GF-D8 (cell line): ENCODE measurements around the gene EHMT1.
A peak's percentile ranks its signal among the peaks of the same experiment; 100 is the strongest.

ENCODE experiments used
- DNase-seq: peaks from one replicate; lab custom pipeline; 2025; lab: John Stamatoyannopoulos, UW

EHMT1 gene

DNA sequence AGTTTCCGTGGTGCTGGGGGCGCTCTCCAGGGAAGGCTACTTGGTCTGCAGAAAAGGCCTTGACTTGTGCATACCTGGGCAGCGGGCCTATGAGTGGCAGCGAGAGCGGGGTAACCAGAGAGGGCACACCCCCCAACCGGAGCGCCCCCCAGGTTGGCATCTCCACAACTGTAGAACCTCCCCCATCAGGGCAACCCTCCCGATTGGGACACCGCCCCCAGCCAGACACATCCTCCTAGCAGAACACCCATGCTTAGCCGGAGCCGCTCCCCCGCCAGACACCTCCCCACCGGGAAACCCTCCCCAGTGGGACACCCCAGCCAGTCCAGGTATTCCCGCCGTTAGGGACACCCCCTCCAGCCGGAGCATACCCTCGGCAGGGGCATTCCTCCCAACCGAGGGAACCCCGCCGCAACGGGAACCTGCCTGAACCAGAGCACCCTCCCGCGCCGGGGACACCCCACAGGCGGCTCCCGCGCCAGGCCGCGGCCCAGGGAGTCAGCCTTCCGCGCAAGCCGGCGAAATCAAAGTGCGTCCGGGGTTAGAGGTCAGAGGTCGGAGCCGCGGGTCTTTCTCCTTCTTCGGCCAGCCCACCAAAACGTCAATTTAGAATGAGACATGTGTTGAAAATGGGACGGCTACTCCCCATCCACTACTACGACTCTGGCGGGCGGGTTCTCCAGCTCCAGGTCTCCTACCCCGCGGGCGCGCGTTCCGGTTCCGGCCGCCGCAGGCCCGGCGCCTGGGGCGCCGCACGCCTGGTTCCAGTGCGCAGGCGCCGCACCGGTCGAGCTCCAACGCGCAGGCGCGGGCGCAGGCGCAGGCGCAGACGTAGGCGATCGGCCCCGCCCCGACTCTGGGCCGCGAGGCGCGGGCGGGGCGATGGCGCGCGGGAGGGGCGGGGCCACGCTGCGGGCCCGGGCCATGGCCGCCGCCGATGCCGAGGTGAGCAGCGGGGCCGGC lies at the start of gene EHMT1:
Gene EHMT1 (plus strand): TSS at position 901 of the 963 bp plus-strand sequence. CDS start 24 bp downstream, at position 925.
- peak; percentile 57 for DNase-seq

DNA sequence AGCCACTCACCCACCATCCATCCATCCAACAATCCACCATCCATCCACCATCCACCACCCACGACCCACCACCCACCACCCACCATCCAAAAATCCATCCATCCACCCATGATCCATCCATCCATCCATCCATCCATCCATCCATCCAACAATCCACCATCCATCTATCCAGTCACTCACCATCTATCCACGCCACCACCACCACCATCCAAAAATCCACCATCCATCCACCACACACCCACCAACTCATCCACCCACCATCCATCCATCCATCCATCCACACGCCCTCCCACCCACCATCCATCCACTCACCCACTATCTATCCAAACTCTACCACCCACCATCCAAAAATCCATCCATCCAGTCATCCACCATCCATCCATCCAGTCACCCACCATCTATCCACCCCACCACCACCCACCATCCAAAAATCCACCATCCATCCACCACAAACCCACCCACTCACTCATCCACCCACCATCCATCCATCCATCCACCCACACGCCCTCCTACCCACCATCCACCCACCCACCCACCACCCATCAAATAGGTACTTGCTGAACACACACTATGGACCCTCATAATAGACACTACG lies 49.1 kb upstream of the EHMT1 start:
- no peak for DNase-seq

DNA sequence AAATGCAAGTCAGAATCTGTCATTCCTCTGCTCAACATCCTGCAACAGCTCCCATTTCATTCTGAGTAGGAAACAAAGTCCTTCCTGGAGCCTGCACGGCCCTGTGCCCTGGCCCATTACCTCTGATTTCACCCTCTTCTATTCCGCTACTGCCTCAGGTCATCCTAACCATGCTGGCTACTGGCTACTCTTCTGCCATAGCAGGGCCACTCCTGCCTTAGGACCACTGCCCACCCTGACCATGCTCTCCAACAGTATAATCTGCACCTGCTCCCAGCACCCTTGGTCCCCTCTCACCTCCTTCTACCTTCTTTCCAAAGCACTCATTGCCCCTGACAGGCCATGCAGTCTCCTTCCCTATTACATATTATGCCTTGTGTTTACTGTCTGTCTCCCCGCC lies 48.2 kb upstream of the EHMT1 start:
- DNase-seq = no peak

DNA sequence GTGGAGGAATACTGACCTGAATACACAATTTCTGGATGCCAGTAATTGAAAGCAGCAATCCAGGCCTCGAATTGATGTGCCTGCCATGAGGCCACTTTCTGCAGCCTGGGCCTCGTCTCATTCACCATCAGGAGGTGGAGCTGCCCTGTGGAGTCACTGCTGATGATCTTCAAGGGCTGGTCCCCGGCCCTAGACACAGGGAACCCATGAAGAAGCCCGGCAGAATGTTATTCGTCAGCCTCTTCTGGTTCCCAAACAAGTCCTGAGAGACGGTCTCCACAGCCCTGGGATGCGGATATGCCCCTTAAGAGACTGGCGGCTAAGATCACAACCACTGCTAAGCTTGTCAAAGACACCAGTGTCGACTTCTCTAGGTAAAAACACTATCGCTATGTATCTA lies 44.6 kb upstream of the EHMT1 start:
- no peak for DNase-seq

DNA sequence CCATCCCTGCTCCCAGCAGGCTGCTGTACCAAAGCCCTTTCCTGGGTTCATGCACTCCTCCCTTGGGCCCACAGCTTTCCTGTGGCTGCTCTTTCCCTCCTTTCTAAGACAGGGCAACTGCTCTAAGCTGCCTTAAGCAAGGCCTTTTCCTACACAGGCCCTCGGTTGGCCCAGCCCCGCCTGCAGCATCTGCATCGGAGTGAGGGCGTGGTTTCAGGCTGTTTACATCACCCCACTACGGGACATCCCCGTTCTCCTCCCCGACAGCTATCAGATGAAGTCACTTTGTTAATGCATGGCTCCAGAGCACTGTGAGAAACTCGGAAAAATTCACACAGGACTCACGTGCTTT lies 43.5 kb upstream of the EHMT1 start:
- no peak for DNase-seq

DNA sequence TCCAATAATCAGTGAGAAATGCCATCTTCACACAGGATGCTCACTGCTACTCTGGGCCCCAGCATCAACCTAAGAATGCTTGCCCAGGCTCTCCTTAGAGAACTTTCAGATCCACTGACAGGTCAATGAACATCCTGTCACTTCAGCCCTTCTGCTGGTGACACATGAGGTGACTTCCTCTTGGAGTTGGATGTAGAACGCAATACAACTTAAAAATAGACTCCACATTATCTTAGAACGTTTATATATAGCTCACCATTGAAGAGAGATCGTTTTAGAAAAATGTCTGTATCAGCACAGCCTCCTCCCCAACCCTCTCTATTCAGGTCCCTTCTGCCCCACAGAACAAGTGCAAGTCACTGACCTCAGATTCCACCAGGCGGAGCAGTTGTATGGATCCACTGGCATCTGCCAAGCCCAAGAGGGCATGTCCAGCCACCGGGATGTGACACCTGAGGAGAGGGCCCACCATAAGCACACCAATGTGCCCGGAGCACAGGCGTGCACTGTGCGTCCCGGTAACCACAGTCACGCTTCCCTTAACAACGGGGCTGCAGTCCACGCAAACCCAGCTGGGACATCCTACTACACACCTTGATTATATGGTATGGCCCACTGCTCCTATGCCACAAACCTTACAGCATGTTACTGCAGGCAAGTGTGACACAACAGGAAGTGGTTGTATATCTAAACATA lies 42.9 kb upstream of the EHMT1 start:
- no peak for DNase-seq

DNA sequence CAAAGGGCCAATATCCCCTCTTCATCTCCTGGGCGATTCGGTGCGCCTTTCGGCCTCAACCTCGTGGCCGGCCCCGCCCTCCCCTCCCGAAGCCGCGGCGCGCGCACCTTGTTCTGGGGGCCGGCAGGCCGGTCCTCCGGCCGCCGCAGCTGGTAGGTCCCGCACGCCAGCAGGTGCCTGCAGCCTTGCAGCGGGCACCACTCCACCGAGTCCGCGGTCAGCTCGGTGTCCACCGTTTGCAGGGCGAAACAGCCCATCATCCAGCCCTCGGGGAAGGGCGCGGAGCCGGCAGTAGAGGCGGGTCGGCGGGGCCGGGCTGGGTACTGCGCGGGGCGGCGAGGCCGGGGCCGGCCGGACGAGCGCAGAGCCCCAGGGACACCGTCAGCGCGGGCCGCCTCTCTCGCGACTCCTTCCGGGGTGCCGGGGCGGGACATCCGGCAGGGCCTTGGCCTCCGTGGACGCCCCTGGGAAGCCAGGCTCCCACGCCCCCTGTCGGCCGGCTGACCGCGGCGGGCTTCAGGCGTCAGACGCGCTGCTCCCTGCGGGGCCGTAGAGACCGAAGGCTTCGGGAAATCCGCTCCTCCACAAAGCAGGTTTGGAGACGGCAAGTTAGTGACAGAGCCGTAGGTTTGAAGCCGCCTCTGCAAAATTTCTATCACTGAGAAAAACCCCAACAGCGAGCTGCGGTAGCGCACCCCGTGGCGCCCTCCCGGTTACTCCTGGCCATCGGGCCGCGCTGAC lies 40.1 kb upstream of the EHMT1 start, which contains the start of gene DPH7:
Gene DPH7 (minus strand): TSS at position 408 of the 741 bp plus-strand sequence. CDS start 148 bp downstream, at position 260.
- peak; percentile 55 for DNase-seq

DNA sequence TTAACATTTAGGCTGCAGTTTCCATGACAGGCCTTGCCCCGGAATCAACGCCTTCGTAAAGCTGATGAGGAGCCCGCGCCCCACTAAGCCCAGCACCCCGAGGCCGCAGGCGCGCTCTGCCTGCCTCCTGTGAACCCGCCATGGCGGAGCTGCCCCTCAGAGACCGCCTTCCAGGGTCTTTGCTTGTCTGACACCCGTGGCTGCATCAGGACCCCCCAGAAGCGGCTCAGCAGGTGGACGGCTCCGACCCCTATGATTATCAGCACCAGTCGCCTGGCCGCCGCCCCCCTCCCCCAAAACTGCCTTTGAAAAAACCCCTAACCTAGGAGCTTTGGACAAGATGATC lies 39.6 kb upstream of the EHMT1 start:
- no peak for DNase-seq

DNA sequence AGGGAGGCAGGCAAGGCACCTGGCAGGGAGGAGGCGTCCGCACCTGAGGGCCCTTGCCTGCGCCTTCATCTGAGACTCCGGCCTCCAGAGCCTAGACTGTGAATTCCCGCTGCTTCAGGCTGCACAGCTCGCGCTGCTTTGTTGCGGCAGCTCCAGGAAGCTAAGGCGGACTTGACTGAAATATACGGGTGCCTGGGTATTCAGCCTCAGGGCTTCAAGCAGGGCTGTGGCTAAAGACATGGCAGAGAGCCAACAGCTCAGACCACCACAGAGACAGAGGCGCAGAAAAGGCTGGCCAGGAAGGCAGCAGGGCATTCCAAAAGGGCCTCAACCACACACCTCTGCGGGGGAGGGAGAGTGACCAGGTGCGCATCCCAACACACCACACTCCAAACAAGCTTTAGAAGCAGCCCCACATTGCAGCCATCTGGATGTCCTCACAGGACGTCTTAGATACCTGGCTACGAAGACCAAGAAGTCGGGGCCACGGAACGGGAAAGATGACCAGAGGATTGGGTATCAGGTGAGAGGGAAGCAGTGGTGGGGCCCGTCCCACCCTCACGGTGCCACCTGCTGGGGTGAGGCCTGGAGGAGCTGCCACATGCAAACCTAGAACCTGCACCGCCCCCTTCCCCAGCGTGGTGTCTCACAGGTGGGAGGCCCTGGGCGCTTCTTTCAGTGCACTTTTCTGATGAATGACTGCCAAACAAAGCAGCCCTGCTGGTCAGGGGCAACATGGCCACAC lies 38.4 kb upstream of the EHMT1 start:
- no peak for DNase-seq

DNA sequence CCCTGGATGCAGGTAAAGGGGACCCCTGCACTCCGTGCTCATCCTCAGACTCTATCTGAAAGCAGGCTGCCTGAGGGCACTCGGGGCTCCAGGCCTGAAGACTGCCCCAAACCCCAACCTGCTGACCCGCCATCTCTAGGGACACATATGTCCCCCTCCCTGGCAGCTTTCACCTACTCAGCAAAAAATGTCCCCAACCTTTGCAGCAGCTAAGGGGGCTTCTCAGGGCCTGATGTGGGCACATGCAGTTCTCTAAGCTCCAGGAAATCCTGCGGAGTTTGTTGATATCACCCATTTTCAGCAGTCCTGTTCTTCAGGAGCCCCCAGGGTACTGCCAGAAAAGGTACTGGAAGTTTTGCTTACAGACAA lies 37.9 kb upstream of the EHMT1 start:
- DNase-seq = no peak

DNA sequence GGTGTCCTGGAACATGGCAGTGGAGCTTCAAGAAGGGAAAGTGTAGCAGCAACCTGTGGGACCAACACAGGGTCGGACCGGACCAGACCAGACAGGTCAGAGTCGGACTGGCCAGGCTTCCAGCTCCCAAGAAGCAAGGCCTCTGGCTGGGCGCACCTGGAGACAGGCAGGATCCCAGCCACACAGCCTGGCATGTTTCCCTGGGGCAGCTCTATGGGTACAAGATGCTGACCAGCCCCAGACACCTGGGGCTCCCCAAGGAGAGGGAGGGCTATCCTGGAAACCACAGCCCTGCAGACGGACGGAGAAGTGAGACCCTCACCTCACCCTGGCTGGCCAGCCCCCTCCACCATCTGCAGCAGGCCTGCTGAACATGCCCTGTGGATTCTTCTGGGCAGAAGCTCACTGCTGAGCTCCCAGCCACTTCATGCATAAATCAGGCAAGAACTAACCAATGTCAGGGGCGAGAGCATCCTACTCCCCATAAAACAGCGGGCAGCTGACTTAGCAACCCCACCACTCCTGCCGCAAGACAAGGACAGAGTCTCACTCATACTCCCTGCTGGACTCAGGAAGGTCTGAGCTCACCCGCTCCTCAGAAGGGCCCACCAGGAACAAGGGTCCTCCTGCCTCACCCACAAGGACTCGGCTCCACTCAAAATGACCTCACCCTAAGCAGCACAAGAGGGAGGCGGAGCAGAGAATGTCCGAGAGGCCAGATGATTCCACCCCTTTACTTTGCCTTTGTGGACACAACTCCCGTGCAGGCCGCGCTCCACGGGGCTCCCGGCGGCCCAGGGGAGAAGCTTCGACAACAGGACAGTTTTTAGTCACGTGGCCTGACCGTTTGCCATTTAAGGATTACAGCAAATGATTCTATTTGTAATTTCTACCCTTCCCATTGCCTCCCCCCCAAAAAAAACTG lies 37.2 kb upstream of the EHMT1 start:
- no peak for DNase-seq

DNA sequence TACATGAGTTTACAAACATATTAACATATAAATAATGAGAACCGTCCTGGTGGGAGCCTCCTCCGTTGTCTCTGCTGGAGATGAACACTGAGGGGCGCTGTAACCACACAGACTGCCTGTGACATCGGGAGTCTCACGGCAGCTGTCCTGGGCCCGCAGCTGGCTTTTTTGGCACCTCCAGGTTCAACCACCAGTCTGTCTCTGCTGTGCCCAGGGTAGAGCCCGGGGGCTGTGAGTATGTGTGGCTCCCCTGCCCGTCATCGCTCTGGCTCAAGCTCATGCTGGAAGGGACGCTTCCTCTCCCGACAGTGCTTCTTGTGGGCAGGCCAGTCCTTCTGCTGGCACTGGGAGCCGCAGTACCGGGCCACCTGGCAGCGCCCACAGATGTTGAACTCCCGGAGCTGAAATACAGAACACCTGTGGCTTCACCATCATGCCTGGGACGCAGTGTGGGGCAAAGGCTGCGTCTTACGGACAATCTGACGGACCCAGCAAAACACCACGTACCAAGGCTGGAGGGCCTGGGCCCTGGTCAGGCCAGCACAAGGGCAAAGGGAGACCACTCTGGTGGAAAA lies 36.4 kb upstream of the EHMT1 start:
- DNase-seq = no peak

DNA sequence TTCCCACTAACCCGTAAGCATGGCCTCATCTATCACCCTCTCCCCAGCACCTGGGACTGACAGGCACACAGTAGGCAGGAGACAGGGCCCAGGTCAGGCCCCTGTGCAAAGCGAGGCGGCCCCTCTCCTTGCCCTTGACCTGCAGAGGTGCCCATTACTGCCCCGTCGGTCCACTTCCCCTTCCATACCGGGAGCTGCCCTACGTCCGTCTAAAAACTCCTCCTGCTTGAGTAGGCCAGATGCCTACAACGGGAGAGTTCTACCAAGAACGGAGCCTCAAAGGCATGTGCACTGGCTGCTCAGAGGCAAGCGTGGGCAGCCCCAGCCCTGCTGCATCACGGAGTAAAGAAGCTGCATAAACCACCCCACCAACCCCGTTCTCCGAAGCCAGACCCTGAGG lies 35.5 kb upstream of the EHMT1 start:
- no peak for DNase-seq

DNA sequence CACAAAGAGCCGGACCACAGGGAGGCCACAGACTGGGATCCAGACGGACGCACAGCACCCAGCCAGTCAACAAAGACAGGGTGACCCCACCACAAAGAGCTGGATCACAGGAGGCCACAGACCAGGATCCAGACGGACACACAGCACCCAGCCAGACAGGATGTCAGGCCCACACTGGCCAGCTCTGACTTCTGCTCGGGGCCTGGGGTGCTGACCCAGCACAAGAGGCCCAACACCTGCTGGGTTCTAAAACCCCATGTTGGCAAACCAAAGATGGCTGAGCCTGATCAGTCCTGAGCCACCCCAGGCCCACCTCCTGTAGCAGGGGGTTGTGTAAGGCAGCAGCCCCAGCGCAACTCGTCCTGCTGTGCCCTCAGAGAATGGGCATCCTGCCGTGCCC lies 34.8 kb upstream of the EHMT1 start:
- DNase-seq = no peak

DNA sequence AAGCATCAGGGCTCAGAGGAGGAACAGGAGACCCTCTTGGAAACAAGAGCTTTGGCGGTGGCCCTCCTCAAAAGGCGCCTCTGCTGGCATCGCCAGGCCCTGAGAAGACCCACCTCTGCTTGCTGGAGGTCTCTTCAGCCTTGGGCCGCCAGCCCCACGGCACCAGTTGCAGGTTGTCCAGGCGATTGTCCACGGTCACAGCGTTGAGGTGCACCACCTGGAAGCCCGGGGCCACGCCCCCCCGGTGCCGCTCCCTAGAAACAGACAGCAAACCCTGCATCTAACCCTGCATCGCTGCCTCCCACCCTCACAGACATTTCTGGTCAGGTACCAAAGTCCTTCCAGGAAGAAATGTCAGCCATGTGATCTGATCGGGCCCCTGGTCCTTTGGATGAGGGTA lies 32.0 kb upstream of the EHMT1 start:
- no peak for DNase-seq

DNA sequence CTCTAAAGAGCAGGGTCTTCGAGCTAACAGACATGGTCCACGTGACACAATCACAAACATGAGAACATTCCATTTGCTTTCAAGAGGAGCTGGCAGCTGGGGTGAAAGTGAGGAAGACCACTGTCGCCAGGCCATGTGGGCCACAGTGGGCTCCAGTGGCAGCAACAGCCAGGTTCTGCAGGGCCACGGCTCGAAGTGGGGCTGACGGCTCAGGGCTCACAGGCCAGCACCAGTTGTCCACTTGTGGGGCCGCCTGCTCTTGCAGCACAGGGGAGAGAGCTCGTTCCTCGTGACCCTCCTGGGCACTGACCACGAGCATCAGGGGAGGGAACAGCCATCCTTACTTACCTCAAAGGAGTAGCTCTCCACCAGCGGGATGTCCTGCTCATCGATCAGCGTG lies 30.5 kb upstream of the EHMT1 start:
- no peak for DNase-seq

DNA sequence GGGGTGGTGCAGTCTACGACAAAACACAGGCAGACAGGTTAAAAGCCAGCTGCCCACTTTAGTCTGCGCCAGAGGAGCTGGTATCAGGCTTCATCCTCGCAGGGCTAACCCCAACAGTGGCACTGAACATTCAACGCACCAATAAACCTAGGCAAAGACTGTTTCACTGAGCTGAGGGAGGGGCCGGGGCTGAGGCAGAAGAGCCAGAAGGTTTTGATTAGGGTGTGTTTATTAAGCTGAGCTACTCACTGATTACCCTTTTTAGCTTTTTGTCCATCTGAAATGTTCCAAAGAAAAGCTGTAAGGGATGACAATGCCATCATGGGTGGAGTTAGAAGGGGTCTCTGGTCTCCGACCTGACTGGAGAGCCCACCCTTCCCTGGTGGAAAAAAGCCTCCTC lies 29.9 kb upstream of the EHMT1 start:
- DNase-seq = no peak

DNA sequence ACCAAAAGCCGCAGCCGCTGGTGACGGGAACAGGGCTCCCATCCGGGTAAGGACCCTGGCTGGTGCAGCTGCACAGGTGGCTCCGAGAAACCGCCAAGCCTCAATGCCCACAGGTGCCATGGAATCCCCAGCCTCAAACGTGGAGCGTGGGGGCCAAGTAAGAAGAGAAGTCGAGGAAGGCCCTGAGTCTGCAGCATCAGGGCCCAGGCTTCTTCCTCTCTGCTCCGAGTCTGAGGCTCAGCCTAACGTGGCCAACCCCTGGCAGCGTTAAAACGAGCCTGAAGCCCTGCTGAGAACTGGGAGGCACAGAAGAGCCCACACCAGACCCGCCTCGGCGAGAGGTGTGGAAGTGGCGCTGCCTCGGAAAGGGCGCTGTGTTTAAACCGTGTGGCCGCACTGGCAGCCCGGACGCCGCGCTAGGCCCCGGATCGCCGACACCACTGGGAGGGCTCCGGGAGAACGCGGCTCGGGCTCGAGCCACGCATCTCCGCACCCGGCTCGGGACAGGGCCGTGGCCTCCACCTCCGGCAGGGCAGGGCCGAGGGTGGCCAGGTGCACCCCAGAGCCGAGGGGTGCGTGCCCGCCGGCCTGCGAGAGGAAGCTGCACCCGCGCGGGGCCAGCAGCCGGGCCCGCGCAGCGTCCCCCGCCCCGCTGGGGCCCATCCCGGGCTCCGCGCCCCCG lies 29.2 kb upstream of the EHMT1 start:
- no peak for DNase-seq

DNA sequence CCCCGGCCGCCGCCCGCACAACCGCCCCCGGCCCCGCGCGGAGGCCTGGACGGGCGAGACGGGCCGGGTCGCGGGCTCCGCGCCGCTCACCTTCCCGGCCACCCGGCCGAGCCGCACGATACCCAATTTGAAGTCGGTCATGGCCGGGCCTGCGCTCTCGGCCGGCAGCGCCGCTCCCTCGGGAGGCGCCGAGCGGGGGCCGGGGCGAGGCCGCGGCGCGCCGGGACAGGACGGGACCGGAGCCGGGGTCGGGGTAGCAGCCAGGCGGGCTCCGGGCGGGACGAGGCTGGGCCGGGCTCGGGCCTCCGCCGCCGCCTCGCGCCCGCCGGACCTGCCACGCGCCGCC lies 28.7 kb upstream of the EHMT1 start:
- no peak for DNase-seq
